GM18517 (cell line): ENCODE results near the gene FAF1.

Source experiments
- ATAC-seq: cut with Tn5 transposase; IDR thresholded peaks from one replicate; pipeline ENCODE4 v1.9.1; 2021; ENCODE audit warnings: mild to moderate bottlenecking, moderate library complexity; ENCODE audit not compliant: unreplicated experiment

Gene FAF1

GRCh38 chr1:50420689-50421365, 539.2 kb downstream of the FAF1 start:
- no peak for ATAC-seq

GRCh38 chr1:50419907-50420677, 540.0 kb downstream of the FAF1 start:
- no peak for ATAC-seq

GRCh38 chr1:50419192-50419906, 540.7 kb downstream of the FAF1 start:
- no peak for ATAC-seq

GRCh38 chr1:50418600-50419109, 541.4 kb downstream of the FAF1 start:
- ATAC-seq: no peak

GRCh38 chr1:50417946-50418599, 542.0 kb downstream of the FAF1 start:
- no peak for ATAC-seq

GRCh38 chr1:50417507-50417906, 542.6 kb downstream of the FAF1 start:
- ATAC-seq: no peak

- no peak for ATAC-seq
Observed at GRCh38 chr1:50416553-50417453, 543.3 kb downstream of the FAF1 start.

GRCh38 chr1:50416150-50416527, 543.9 kb downstream of the FAF1 start:
- ATAC-seq: no peak

GRCh38 chr1:50415235-50416149, 544.6 kb downstream of the FAF1 start:
- no peak for ATAC-seq

- no peak for ATAC-seq
Observed at GRCh38 chr1:50414853-50415234, 545.2 kb downstream of the FAF1 start.

- ATAC-seq: no peak
Observed at GRCh38 chr1:50412813-50413476, 547.1 kb downstream of the FAF1 start.

- ATAC-seq: no peak
Observed at GRCh38 chr1:50405814-50406213, 554.3 kb downstream of the FAF1 start.

- ATAC-seq: no peak
Observed at GRCh38 chr1:50393522-50394120, 566.4 kb downstream of the FAF1 start.
